Measurements from ENCODE around the gene SAMD15.
"Not testable (repeated sequence)": the region's sequence is repeated elsewhere in the genome, so short reads cannot be mapped to it uniquely, and the experiment has no call there.

The SAMD15 gene

GRCh38 chr14:77376771-77377501 is at the start of gene SAMD15, which contains the start of gene TMED8:
TSS of gene SAMD15 (plus strand) at chr14:77377379. CDS start at chr14:77377419, 40 bp downstream.
TSS of gene TMED8 (minus strand) at chr14:77377094. CDS start at chr14:77377053, 41 bp downstream.
- DNase-seq (ENCODE audit: low read depth in 2 of 2) = peak; percentile 74 to 80

GRCh38 chr14:77329872-77330271 is 47.3 kb upstream of the SAMD15 start:
- DNase-seq (ENCODE audit: low read depth in 2 of 2) = no peak

- DNase-seq (ENCODE audit: low read depth in 2 of 2) = no peak
Measured at GRCh38 chr14:77335576-77335975, 41.6 kb upstream of the SAMD15 start.

- not testable (repeated sequence) for DNase-seq (ENCODE audit: low read depth in 2 of 2)
Measured at GRCh38 chr14:77337255-77337654, 39.9 kb upstream of the SAMD15 start.

GRCh38 chr14:77337880-77338279 is 39.3 kb upstream of the SAMD15 start:
- DNase-seq (ENCODE audit: low read depth in 2 of 2) = no peak

GRCh38 chr14:77338302-77338701 is 38.9 kb upstream of the SAMD15 start:
- no peak for DNase-seq (ENCODE audit: low read depth in 2 of 2)

- DNase-seq (ENCODE audit: low read depth in 2 of 2) = no peak
Measured at GRCh38 chr14:77339407-77339806, 37.8 kb upstream of the SAMD15 start.

- no peak for DNase-seq (ENCODE audit: low read depth in 2 of 2)
Measured at GRCh38 chr14:77340389-77340788, 36.8 kb upstream of the SAMD15 start.

GRCh38 chr14:77342726-77343397 is 34.3 kb upstream of the SAMD15 start:
- DNase-seq (ENCODE audit: low read depth in 2 of 2) = no peak

- DNase-seq (ENCODE audit: low read depth in 2 of 2) = no peak
Measured at GRCh38 chr14:77343662-77344061, 33.5 kb upstream of the SAMD15 start.

- no peak for DNase-seq (ENCODE audit: low read depth in 2 of 2)
Measured at GRCh38 chr14:77344377-77344996, 32.7 kb upstream of the SAMD15 start.

- no peak for DNase-seq (ENCODE audit: low read depth in 2 of 2)
Measured at GRCh38 chr14:77346495-77346894, 30.7 kb upstream of the SAMD15 start.

GRCh38 chr14:77347751-77348150 is 29.4 kb upstream of the SAMD15 start:
- no peak for DNase-seq (ENCODE audit: low read depth in 2 of 2)

GRCh38 chr14:77353469-77354141 is 23.6 kb upstream of the SAMD15 start:
- DNase-seq (ENCODE audit: low read depth in 2 of 2) = no peak

GRCh38 chr14:77355811-77356210 is 21.4 kb upstream of the SAMD15 start:
- DNase-seq (ENCODE audit: low read depth in 2 of 2) = no peak

- no peak for DNase-seq (ENCODE audit: low read depth in 2 of 2)
Measured at GRCh38 chr14:77356899-77357298, 20.3 kb upstream of the SAMD15 start.

GRCh38 chr14:77359626-77360025 is 17.6 kb upstream of the SAMD15 start:
- no peak for DNase-seq (ENCODE audit: low read depth in 2 of 2)

- DNase-seq (ENCODE audit: low read depth in 2 of 2) = no peak
Measured at GRCh38 chr14:77364146-77364545, 13.0 kb upstream of the SAMD15 start.

- DNase-seq (ENCODE audit: low read depth in 2 of 2) = no peak
Measured at GRCh38 chr14:77369285-77369684, 7.9 kb upstream of the SAMD15 start.

- DNase-seq (ENCODE audit: low read depth in 2 of 2) = no peak
Measured at GRCh38 chr14:77372304-77372841, 4.8 kb upstream of the SAMD15 start.

GRCh38 chr14:77375164-77375950 is 1.8 kb upstream of the SAMD15 start:
- DNase-seq (ENCODE audit: low read depth in 2 of 2) = no peak

All from stimulated activated CD4-positive, alpha-beta T cell treated with anti-CD3 and anti-CD28 coated beads, Interleukin-4, amount 100 ng/mL, for 48 hours (primary cell).